Lower leg skin (tissue), 4 donors: Measurements from ENCODE around the gene HES6. TPM values are rescaled to one million over a fixed set of nuclear protein-coding genes. Genes with fewer than 3 reads are reported as not detected.

Experiments
- DNase-seq, 2 donors: peaks; one replicate each; pipeline ENCODE4 v3.0.0-alpha.2; 2019; ENCODE audit warnings: low spot score in 2 of 2
- H3K4me3 ChIP-seq: fragments of 200-600 bp; sonication (generic); 2 replicates; pipeline ENCODE4 v1.5.1; 2017; ENCODE audit warnings: mild to moderate bottlenecking, low read depth; ENCODE audit not compliant: poor library complexity, severe bottlenecking
- POLR2A ChIP-seq, 2 donors: fragments of 450-650 bp; IDR thresholded peaks; one replicate each; pipeline ENCODE4 v1.6.1; 2016 to 2017; ENCODE audit warnings: antibody characterized with exemption in 2 of 2, mild to moderate bottlenecking in 1 of 2, moderate library complexity in 1 of 2
- WGBS, 2 donors: methylation state at CpG; one replicate each; pipeline ENCODE4 v1.1.5; 2018; 5-methylcytosine and 5-hydroxymethylcytosine counted together
- intact Hi-C: fragments of 100-400 bp; cut with DNase I; formaldehyde crosslinking; loops from one replicate; pipeline ENCODE4 v1.15.0; 2023; ENCODE audit warnings: low total_unique reads
- total RNA-seq, 4 donors: library from RNA; depleted of rRNA; stranded (reverse); fragments of >200 nt; gene quantifications; one replicate each; pipeline ENCODE4 v1.1.0, GENCODE V29; 2016
- TF ChIP-seq, protein P1 (sequence below), 3 donors: fragments of 450-650 bp; IDR thresholded peaks; one replicate each; pipeline ENCODE4 v1.5.1; 2016; ENCODE audit warnings: antibody characterized with exemption in 3 of 3, mild to moderate bottlenecking in 3 of 3, moderate library complexity in 2 of 3

The HES6 gene
- total RNA-seq, 4 donors from 2014 or later, result 1.3 to 5.8 (median 3.1) TPM

DNA sequence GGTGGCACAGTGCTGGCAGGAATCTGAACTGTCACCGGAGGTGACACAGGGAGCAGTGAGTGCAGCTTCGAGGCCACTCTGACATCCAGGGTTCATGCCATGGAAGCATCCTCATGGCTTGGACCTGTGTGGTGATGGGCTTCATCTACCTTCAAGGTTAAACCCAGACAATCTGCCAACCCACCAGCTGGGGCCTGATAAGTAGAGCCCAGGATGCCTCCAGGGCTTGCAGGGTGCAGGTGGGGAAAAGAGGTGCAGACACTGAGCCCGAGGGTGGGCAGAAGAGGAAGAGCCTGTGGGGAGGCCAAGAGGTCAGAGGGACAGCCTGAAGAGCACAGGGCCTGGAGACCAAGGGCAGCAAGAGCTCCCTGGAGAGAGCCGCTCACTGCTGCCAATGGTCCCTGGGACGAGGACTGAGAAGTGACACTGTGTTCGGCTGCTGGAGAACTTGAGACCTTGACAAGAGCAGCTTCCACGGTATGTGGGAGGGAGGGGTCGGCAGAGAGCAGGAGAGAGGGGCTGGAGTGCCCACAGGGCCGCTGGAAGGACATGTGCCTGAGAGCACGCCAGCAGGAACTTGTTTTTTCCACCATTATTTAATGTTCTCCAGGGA, 8.1 kb upstream of the HES6 start:
- intact Hi-C loops, result loop anchor here (10.0 kb wide), 1 partner anchor 373 kb away; no protein-coding TSS in a partner anchor
- DNase-seq, result no peak
- no peak overlapping the region for H3K4me3 ChIP-seq
- WGBS, 2 donors, result 81 to 83% methylated on average over 10 of the region's 10 CpGs
- TF ChIP-seq, protein P1, sequence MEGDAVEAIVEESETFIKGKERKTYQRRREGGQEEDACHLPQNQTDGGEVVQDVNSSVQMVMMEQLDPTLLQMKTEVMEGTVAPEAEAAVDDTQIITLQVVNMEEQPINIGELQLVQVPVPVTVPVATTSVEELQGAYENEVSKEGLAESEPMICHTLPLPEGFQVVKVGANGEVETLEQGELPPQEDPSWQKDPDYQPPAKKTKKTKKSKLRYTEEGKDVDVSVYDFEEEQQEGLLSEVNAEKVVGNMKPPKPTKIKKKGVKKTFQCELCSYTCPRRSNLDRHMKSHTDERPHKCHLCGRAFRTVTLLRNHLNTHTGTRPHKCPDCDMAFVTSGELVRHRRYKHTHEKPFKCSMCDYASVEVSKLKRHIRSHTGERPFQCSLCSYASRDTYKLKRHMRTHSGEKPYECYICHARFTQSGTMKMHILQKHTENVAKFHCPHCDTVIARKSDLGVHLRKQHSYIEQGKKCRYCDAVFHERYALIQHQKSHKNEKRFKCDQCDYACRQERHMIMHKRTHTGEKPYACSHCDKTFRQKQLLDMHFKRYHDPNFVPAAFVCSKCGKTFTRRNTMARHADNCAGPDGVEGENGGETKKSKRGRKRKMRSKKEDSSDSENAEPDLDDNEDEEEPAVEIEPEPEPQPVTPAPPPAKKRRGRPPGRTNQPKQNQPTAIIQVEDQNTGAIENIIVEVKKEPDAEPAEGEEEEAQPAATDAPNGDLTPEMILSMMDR (IDR thresholded peaks at IDR 0.05), result no peak

GRCh38 chr2:238247002-238247822, 7.4 kb upstream of the HES6 start:
- no peak for TF ChIP-seq POLR2A (IDR thresholded peaks at IDR 0.05)
- TF ChIP-seq, protein P1 (IDR thresholded peaks at IDR 0.05), result no peak
- H3K4me3 ChIP-seq, result no peak overlapping the region
- no peak for DNase-seq
- WGBS, 2 donors, result 88 to 89% methylated on average over 13 of the region's 13 CpGs
- intact Hi-C loops, result loop anchor here (10.0 kb wide), 1 partner anchor 372 kb away; no protein-coding TSS in a partner anchor

- WGBS, 2 donors, result 80 to 94% methylated on average over 5 of the region's 5 CpGs
- TF ChIP-seq, protein P1 (IDR thresholded peaks at IDR 0.05), result no peak
- TF ChIP-seq POLR2A (IDR thresholded peaks at IDR 0.05), result no peak
- intact Hi-C loops, result loop anchor here (10.0 kb wide), 1 partner anchor 369 kb away; no protein-coding TSS in a partner anchor
- no peak for DNase-seq
- no peak overlapping the region for H3K4me3 ChIP-seq
Measured at GRCh38 chr2:238244151-238244550, 4.3 kb upstream of the HES6 start.

- 83% methylated on average over 10 of the region's 10 CpGs for WGBS, 2 donors
Measured at GRCh38 chr2:238243496-238244076, 3.7 kb upstream of the HES6 start.

GRCh38 chr2:238242731-238243495, 3.1 kb upstream of the HES6 start:
- TF ChIP-seq POLR2A (IDR thresholded peaks at IDR 0.05), result no peak
- TF ChIP-seq, protein P1 (IDR thresholded peaks at IDR 0.05), result no peak
- no peak for DNase-seq
- 61 to 63% methylated on average over 7 of the region's 7 CpGs for WGBS, 2 donors
- intact Hi-C loops, result loop anchor here (10.0 kb wide), 1 partner anchor 368 kb away; no protein-coding TSS in a partner anchor
- H3K4me3 ChIP-seq, result no peak overlapping the region

More at GRCh38 chr2:238243496-238244076, 3.7 kb upstream of the HES6 start:
- DNase-seq, result no peak
- H3K4me3 ChIP-seq, result no peak overlapping the region
- intact Hi-C loops, result loop anchor here (10.0 kb wide), 1 partner anchor 369 kb away; no protein-coding TSS in a partner anchor
- TF ChIP-seq POLR2A (IDR thresholded peaks at IDR 0.05), result no peak
- TF ChIP-seq, protein P1 (IDR thresholded peaks at IDR 0.05), result no peak
